NCI-H510A treated with DMSO at 0.1 percent for 48 hours (cell line): ENCODE measurements around the gene RAP1GAP2.
A peak's percentile ranks its signal among the peaks of the same experiment; 100 is the strongest.
"Not testable (repeated sequence)": the region's sequence is repeated elsewhere in the genome, so short reads cannot be mapped to it uniquely, and the experiment has no call there.

Experiments
- DNase-seq: peaks from one replicate; lab custom pipeline; 2025; lab: John Stamatoyannopoulos, UW

RAP1GAP2 gene

GRCh38 chr17:2971851-2972250 lies 175.6 kb downstream of the RAP1GAP2 start:
- DNase-seq, result no peak

- no peak for DNase-seq
Measured at GRCh38 chr17:2972749-2973148, 176.5 kb downstream of the RAP1GAP2 start.

GRCh38 chr17:2974347-2974746 lies 178.1 kb downstream of the RAP1GAP2 start:
- DNase-seq, result no peak

- DNase-seq, result no peak
Measured at GRCh38 chr17:2975469-2975958, 179.3 kb downstream of the RAP1GAP2 start.

- DNase-seq, result no peak
Measured at GRCh38 chr17:2977157-2977556, 180.9 kb downstream of the RAP1GAP2 start.

- DNase-seq, result no peak
Measured at GRCh38 chr17:2978116-2978515, 181.9 kb downstream of the RAP1GAP2 start.

- no peak for DNase-seq
Measured at GRCh38 chr17:2978991-2979390, 182.8 kb downstream of the RAP1GAP2 start.

GRCh38 chr17:2980211-2980903 lies 184.1 kb downstream of the RAP1GAP2 start:
- no peak for DNase-seq

- no peak for DNase-seq
Measured at GRCh38 chr17:2980904-2981246, 184.6 kb downstream of the RAP1GAP2 start.

- no peak for DNase-seq
Measured at GRCh38 chr17:2981325-2981724, 185.1 kb downstream of the RAP1GAP2 start.

- peak; percentile 21 for DNase-seq
Measured at GRCh38 chr17:2982854-2983253, 186.6 kb downstream of the RAP1GAP2 start.

GRCh38 chr17:2983255-2983654 lies 187.0 kb downstream of the RAP1GAP2 start:
- DNase-seq, result no peak

- DNase-seq, result no peak
Measured at GRCh38 chr17:2985318-2985717, 189.1 kb downstream of the RAP1GAP2 start.

GRCh38 chr17:2986925-2987324 lies 190.7 kb downstream of the RAP1GAP2 start:
- no peak for DNase-seq

- DNase-seq, result not testable (repeated sequence)
Measured at GRCh38 chr17:2989396-2989795, 193.2 kb downstream of the RAP1GAP2 start.

- DNase-seq, result no peak
Measured at GRCh38 chr17:2989855-2990254, 193.6 kb downstream of the RAP1GAP2 start.

GRCh38 chr17:2990396-2990795 lies 194.2 kb downstream of the RAP1GAP2 start:
- DNase-seq, result no peak

GRCh38 chr17:2991396-2992180 lies 195.3 kb downstream of the RAP1GAP2 start:
- DNase-seq, result not testable (repeated sequence)

- DNase-seq, result no peak
Measured at GRCh38 chr17:2994441-2994840, 198.2 kb downstream of the RAP1GAP2 start.

- no peak for DNase-seq
Measured at GRCh38 chr17:2995377-2995776, 199.1 kb downstream of the RAP1GAP2 start.

GRCh38 chr17:2995886-2996809 lies 199.9 kb downstream of the RAP1GAP2 start:
- no peak for DNase-seq
